Measurements from ENCODE around the gene ANXA1.

DNA sequence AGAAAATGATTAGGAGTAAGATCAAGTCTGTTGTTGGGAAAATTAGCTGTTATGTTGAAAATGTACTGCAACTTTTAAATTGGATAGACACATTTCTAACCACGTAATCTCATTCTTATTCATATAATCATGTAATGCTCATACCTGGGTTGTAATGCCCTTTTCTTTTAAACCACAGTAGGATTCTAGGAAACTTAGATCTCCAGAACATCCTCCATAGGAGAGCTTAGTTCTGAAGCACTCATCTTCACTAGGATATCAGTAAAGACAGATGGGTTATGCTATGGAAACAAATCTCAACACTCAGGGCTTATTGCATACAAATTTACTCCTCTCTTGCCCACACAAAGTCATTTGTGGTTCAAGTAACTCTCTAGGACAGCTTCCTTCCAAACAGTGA, 34.8 kb upstream of the ANXA1 start:
- TF ChIP-seq SPI1 (IDR thresholded peaks at IDR 0.05; ENCODE audit: low read depth, low read length) (no peak), POLR2A (IDR thresholded peaks at IDR 0.05; ENCODE audit: low read depth, low read length) (no peak), POLR2AphosphoS5 (IDR thresholded peaks at IDR 0.05; ENCODE audit: low read depth, low read length) (no peak)

All from GM12891 (cell line).